ENCODE data around the gene NSF.

NSF gene

DNA sequence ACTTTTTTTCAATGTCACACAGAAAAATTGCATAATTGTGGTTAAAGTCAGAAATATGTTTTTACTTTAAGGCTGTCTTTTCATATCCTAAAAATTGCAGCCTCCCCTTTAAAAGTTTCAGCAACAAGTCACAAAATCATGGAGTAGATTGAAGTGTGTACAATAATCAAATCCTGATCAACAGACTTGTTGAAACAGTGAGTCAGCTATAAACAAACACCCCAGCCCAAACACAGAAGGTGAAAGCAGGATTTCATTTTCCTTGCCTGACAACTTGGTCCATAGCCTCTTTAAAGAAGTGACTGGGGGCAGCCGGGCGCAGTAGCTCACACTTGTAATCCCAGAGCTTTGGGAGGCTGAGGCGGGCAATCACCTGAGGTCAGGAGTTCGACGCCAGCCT, 168.1 kb downstream of the NSF start:
- Histone ChIP-seq H3K27me3 (ENCODE audit: insufficient read depth, poor library complexity, severe bottlenecking) (no peaks in the 10 kb centered on the region), H3K27ac (replicated peaks) (no peak overlapping the region), H3K4me3 (replicated peaks; ENCODE audit: insufficient read depth, low read length) (no peak overlapping the region)
- DNase-seq (ENCODE audit: low read depth in 1 of 2, low spot score in 1 of 2), result no peak
- TF ChIP-seq, protein P1, sequence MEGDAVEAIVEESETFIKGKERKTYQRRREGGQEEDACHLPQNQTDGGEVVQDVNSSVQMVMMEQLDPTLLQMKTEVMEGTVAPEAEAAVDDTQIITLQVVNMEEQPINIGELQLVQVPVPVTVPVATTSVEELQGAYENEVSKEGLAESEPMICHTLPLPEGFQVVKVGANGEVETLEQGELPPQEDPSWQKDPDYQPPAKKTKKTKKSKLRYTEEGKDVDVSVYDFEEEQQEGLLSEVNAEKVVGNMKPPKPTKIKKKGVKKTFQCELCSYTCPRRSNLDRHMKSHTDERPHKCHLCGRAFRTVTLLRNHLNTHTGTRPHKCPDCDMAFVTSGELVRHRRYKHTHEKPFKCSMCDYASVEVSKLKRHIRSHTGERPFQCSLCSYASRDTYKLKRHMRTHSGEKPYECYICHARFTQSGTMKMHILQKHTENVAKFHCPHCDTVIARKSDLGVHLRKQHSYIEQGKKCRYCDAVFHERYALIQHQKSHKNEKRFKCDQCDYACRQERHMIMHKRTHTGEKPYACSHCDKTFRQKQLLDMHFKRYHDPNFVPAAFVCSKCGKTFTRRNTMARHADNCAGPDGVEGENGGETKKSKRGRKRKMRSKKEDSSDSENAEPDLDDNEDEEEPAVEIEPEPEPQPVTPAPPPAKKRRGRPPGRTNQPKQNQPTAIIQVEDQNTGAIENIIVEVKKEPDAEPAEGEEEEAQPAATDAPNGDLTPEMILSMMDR (IDR thresholded peaks at IDR 0.05; ENCODE audit: insufficient read depth, low read length), result no peak
- no peak for TF ChIP-seq POLR2AphosphoS5 (IDR thresholded peaks at IDR 0.05; ENCODE audit: low read depth)
- TF ChIP-seq REST (IDR thresholded peaks at IDR 0.05; ENCODE audit: insufficient replicate concordance, low read depth), result no peak

DNA sequence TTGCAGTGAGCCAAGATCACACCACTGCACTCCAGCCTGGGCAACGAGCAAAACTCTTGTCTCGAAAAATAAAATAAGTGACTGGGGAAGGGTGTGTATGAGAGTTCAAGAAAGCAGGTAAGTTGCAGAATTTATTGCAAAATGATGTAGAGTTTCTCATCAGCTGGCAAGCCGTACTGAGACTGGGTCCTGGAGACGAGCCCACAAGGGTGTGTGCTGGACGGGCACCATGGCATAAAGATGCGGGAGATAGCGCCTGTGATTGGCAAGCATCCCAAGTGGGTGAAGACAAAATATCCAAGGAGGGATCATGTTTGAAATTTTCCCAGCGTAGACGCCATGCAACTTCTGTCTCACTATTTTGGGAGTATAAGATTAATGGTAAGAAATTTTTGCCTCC, 168.7 kb downstream of the NSF start:
- Histone ChIP-seq H3K4me3 (replicated peaks; ENCODE audit: insufficient read depth, low read length) (no peak overlapping the region), H3K27ac (replicated peaks) (no peak overlapping the region), H3K27me3 (ENCODE audit: insufficient read depth, poor library complexity, severe bottlenecking) (no peaks in the 10 kb centered on the region)
- TF ChIP-seq SPI1 (IDR thresholded peaks at IDR 0.05; ENCODE audit: borderline replicate concordance, low read depth) (no peak), GABPA (IDR thresholded peaks at IDR 0.05; ENCODE audit: low read depth) (no peak), REST (IDR thresholded peaks at IDR 0.05; ENCODE audit: insufficient replicate concordance, low read depth) (no peak), POLR2AphosphoS5 (IDR thresholded peaks at IDR 0.05; ENCODE audit: low read depth) (no peak)
- TF ChIP-seq, protein P1 (IDR thresholded peaks at IDR 0.05; ENCODE audit: insufficient read depth, low read length), result no peak
- DNase-seq (ENCODE audit: low read depth in 1 of 2, low spot score in 1 of 2), result no peak

- Histone ChIP-seq H3K27ac (replicated peaks) (no peak overlapping the region), H3K27me3 (ENCODE audit: insufficient read depth, poor library complexity, severe bottlenecking) (no peaks in the 10 kb centered on the region), H3K4me3 (replicated peaks; ENCODE audit: insufficient read depth, low read length) (no peak overlapping the region)
- TF ChIP-seq SPI1 (IDR thresholded peaks at IDR 0.05; ENCODE audit: borderline replicate concordance, low read depth) (no peak), GABPA (IDR thresholded peaks at IDR 0.05; ENCODE audit: low read depth) (no peak), POLR2AphosphoS5 (IDR thresholded peaks at IDR 0.05; ENCODE audit: low read depth) (no peak)
- TF ChIP-seq, protein P1 (IDR thresholded peaks at IDR 0.05; ENCODE audit: insufficient read depth, low read length), result no peak
- DNase-seq (ENCODE audit: low read depth in 1 of 2, low spot score in 1 of 2), result no peak
Observed at GRCh38 chr17:46763416-46763815, 172.9 kb downstream of the NSF start.

- no peak for DNase-seq (ENCODE audit: low read depth in 1 of 2, low spot score in 1 of 2)
- Histone ChIP-seq H3K27me3 (ENCODE audit: insufficient read depth, poor library complexity, severe bottlenecking) (no peaks in the 10 kb centered on the region), H3K27ac (replicated peaks) (no peak overlapping the region), H3K4me3 (replicated peaks; ENCODE audit: insufficient read depth, low read length) (no peak overlapping the region)
- TF ChIP-seq, protein P1 (IDR thresholded peaks at IDR 0.05; ENCODE audit: insufficient read depth, low read length), result no peak
- TF ChIP-seq REST (IDR thresholded peaks at IDR 0.05; ENCODE audit: insufficient replicate concordance, low read depth) (no peak), GABPA (IDR thresholded peaks at IDR 0.05; ENCODE audit: low read depth) (no peak), SPI1 (IDR thresholded peaks at IDR 0.05; ENCODE audit: borderline replicate concordance, low read depth) (no peak)
Observed at GRCh38 chr17:46764000-46764708, 173.7 kb downstream of the NSF start.

Data from HL-60 (cell line).